DND-41 (cell line): ENCODE data around the gene SPOCD1.

ENCODE experiments used
- EZH2 ChIP-seq: IDR thresholded peaks from 3 replicates; pipeline ENCODE4 v1.6.1; 2012; ENCODE audit warnings: borderline replicate concordance, low read depth, mild to moderate bottlenecking, moderate library complexity, low read length, inconsistent platforms; ENCODE audit not compliant: severe bottlenecking
- TF ChIP-seq, protein P1 (sequence below): IDR thresholded peaks from 2 replicates; pipeline ENCODE4 v1.5.1; 2012; ENCODE audit warnings: borderline replicate concordance, low read length, moderate library complexity, mild to moderate bottlenecking; ENCODE audit not compliant: poor library complexity, severe bottlenecking; ENCODE audit errors: extremely low read depth

DNA sequence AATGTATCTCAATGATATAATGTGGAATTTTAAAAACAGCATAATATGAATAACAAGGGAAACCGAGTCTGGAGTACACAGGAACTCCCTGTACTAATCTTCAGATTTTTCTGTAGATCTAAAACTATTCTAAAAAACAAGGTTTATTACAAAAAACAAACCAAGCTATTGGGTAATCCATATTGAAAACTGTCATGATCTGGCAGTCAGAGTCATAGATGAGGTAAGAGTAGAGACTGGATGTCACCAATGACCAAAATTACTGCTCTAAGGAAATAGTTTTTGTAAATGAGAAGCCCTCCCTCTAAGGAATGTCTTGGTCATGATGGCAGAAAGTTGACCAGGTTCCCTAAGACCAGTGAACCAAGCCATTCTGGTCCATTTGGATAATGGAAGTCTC lies 2.4 kb upstream of the SPOCD1 start:
- TF ChIP-seq, protein P1, sequence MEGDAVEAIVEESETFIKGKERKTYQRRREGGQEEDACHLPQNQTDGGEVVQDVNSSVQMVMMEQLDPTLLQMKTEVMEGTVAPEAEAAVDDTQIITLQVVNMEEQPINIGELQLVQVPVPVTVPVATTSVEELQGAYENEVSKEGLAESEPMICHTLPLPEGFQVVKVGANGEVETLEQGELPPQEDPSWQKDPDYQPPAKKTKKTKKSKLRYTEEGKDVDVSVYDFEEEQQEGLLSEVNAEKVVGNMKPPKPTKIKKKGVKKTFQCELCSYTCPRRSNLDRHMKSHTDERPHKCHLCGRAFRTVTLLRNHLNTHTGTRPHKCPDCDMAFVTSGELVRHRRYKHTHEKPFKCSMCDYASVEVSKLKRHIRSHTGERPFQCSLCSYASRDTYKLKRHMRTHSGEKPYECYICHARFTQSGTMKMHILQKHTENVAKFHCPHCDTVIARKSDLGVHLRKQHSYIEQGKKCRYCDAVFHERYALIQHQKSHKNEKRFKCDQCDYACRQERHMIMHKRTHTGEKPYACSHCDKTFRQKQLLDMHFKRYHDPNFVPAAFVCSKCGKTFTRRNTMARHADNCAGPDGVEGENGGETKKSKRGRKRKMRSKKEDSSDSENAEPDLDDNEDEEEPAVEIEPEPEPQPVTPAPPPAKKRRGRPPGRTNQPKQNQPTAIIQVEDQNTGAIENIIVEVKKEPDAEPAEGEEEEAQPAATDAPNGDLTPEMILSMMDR: no peak
- no peak for TF ChIP-seq EZH2
